ENCODE measurements around the gene PRMT6.

The PRMT6 gene

DNA sequence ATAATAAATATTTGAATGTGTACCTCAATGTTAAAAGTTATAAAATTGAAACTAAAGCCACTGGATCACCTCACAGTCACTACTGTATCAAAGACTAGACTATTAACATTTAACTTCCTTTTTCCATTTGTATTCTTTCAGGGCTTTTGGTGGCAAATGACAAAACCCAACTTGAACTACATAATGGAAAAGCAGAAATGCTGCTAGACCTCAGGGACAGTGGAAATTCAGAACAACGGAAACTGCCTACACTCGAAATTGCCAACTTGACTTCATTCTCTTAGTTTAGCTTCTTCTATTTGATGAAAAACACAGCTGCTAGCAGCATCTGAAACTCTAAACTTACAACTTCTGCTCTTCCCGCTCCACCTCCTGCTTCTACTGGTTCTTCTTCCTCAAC, 49.4 kb downstream of the PRMT6 start:
- DNase-seq (ENCODE audit: low read depth in 1 of 2, low spot score in 1 of 2): no peak
- Histone ChIP-seq H3K27me3 (ENCODE audit: insufficient read depth, poor library complexity, severe bottlenecking) (no peaks in the 10 kb centered on the region), H3K27ac (replicated peaks) (no peak overlapping the region), H3K4me3 (replicated peaks; ENCODE audit: insufficient read depth, low read length) (no peak overlapping the region)
- TF ChIP-seq POLR2AphosphoS5 (IDR thresholded peaks at IDR 0.05; ENCODE audit: low read depth) (no peak), SPI1 (IDR thresholded peaks at IDR 0.05; ENCODE audit: borderline replicate concordance, low read depth) (no peak), GABPA (IDR thresholded peaks at IDR 0.05; ENCODE audit: low read depth) (no peak)
- TF ChIP-seq, protein P1, sequence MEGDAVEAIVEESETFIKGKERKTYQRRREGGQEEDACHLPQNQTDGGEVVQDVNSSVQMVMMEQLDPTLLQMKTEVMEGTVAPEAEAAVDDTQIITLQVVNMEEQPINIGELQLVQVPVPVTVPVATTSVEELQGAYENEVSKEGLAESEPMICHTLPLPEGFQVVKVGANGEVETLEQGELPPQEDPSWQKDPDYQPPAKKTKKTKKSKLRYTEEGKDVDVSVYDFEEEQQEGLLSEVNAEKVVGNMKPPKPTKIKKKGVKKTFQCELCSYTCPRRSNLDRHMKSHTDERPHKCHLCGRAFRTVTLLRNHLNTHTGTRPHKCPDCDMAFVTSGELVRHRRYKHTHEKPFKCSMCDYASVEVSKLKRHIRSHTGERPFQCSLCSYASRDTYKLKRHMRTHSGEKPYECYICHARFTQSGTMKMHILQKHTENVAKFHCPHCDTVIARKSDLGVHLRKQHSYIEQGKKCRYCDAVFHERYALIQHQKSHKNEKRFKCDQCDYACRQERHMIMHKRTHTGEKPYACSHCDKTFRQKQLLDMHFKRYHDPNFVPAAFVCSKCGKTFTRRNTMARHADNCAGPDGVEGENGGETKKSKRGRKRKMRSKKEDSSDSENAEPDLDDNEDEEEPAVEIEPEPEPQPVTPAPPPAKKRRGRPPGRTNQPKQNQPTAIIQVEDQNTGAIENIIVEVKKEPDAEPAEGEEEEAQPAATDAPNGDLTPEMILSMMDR (IDR thresholded peaks at IDR 0.05; ENCODE audit: insufficient read depth, low read length): no peak
- TF ChIP-seq, protein P2, sequence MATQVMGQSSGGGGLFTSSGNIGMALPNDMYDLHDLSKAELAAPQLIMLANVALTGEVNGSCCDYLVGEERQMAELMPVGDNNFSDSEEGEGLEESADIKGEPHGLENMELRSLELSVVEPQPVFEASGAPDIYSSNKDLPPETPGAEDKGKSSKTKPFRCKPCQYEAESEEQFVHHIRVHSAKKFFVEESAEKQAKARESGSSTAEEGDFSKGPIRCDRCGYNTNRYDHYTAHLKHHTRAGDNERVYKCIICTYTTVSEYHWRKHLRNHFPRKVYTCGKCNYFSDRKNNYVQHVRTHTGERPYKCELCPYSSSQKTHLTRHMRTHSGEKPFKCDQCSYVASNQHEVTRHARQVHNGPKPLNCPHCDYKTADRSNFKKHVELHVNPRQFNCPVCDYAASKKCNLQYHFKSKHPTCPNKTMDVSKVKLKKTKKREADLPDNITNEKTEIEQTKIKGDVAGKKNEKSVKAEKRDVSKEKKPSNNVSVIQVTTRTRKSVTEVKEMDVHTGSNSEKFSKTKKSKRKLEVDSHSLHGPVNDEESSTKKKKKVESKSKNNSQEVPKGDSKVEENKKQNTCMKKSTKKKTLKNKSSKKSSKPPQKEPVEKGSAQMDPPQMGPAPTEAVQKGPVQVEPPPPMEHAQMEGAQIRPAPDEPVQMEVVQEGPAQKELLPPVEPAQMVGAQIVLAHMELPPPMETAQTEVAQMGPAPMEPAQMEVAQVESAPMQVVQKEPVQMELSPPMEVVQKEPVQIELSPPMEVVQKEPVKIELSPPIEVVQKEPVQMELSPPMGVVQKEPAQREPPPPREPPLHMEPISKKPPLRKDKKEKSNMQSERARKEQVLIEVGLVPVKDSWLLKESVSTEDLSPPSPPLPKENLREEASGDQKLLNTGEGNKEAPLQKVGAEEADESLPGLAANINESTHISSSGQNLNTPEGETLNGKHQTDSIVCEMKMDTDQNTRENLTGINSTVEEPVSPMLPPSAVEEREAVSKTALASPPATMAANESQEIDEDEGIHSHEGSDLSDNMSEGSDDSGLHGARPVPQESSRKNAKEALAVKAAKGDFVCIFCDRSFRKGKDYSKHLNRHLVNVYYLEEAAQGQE (IDR thresholded peaks at IDR 0.05; ENCODE audit: insufficient replicate concordance, low read depth): no peak

Data from HL-60 (cell line).